ENCODE measurements around the gene XKR3. TPM values are rescaled to one million over a fixed set of nuclear protein-coding genes. Genes with fewer than 3 reads are reported as not detected.
"Not testable (repeated sequence)": the region's sequence is repeated elsewhere in the genome, so short reads cannot be mapped to it uniquely, and the experiment has no call there.

Gene XKR3
- total RNA-seq, 4 donors from 2014 or later: not detected

GRCh38 chr22:16777284-16777924 is 47.8 kb downstream of the XKR3 start:
- H3K9me3 ChIP-seq: no peaks in the 10 kb centered on the region
- H3K4me1 ChIP-seq: no peaks in the 10 kb centered on the region
- H3K27me3 ChIP-seq: no peaks in the 10 kb centered on the region
- TF ChIP-seq, protein P1, sequence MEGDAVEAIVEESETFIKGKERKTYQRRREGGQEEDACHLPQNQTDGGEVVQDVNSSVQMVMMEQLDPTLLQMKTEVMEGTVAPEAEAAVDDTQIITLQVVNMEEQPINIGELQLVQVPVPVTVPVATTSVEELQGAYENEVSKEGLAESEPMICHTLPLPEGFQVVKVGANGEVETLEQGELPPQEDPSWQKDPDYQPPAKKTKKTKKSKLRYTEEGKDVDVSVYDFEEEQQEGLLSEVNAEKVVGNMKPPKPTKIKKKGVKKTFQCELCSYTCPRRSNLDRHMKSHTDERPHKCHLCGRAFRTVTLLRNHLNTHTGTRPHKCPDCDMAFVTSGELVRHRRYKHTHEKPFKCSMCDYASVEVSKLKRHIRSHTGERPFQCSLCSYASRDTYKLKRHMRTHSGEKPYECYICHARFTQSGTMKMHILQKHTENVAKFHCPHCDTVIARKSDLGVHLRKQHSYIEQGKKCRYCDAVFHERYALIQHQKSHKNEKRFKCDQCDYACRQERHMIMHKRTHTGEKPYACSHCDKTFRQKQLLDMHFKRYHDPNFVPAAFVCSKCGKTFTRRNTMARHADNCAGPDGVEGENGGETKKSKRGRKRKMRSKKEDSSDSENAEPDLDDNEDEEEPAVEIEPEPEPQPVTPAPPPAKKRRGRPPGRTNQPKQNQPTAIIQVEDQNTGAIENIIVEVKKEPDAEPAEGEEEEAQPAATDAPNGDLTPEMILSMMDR (IDR thresholded peaks at IDR 0.05): no peak
- no peak for TF ChIP-seq POLR2A (IDR thresholded peaks at IDR 0.05)
- no peaks in the 10 kb centered on the region for H3K36me3 ChIP-seq
- H3K27ac ChIP-seq: no peak overlapping the region
- no peak for DNase-seq
- H3K4me3 ChIP-seq: no peak overlapping the region

GRCh38 chr22:16776080-16776479 is 49.1 kb downstream of the XKR3 start:
- no peaks in the 10 kb centered on the region for H3K4me1 ChIP-seq
- no peak overlapping the region for H3K27ac ChIP-seq
- TF ChIP-seq POLR2A (IDR thresholded peaks at IDR 0.05): no peak
- TF ChIP-seq, protein P1 (IDR thresholded peaks at IDR 0.05): no peak
- no peaks in the 10 kb centered on the region for H3K36me3 ChIP-seq
- no peak for DNase-seq
- no peaks in the 10 kb centered on the region for H3K27me3 ChIP-seq
- no peaks in the 10 kb centered on the region for H3K9me3 ChIP-seq
- H3K4me3 ChIP-seq: no peak overlapping the region

- H3K4me1 ChIP-seq: no peaks in the 10 kb centered on the region
- no peaks in the 10 kb centered on the region for H3K36me3 ChIP-seq
- H3K27ac ChIP-seq: no peak overlapping the region
- no peak overlapping the region for H3K4me3 ChIP-seq
- H3K9me3 ChIP-seq: no peaks in the 10 kb centered on the region
- TF ChIP-seq POLR2A (IDR thresholded peaks at IDR 0.05): no peak
- TF ChIP-seq, protein P1 (IDR thresholded peaks at IDR 0.05): no peak
- DNase-seq: no peak
- H3K27me3 ChIP-seq: no peaks in the 10 kb centered on the region
Observed at GRCh38 chr22:16774911-16775500, 50.2 kb downstream of the XKR3 start.

DNA sequence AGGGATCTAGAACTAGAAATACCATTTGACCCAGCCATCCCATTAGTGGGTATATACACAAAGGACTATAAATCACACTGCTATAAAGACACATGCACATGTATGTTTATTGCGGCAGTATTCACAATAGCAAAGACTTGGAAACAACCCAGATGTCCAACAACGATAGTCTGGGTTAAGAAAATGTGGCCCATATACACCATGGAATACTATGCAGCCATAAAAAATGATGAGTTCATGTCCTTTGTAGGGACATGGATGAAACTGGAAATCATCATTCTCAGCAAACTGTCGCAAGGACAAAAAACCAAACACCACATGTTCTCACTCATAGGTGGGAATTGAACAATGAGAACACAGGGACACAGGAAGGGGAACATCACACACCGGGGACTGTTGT is 53.6 kb downstream of the XKR3 start:
- not testable (repeated sequence) for H3K4me1 ChIP-seq, H3K36me3 ChIP-seq, H3K4me3 ChIP-seq, H3K27me3 ChIP-seq, H3K9me3 ChIP-seq, H3K27ac ChIP-seq, DNase-seq

DNA sequence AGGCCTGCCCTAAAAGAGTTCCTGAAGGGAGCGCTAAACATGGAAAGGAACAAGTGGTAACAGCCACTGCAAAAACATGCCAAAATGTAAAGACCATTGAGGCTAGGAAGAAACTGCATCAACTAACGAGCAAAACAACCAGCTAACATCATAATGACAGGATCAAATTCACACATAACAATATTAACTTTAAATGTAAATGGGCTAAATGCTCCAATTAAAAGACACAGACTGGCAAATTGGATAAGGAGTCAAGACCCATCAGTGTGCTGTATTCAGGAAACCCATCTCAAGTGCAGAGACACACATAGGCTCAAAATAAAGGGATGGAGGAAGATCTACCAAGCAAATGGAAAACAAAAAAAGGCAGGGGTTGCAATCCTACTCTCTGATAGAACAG is 57.3 kb downstream of the XKR3 start:
- H3K27ac ChIP-seq, H3K9me3 ChIP-seq, H3K4me1 ChIP-seq, H3K27me3 ChIP-seq, H3K4me3 ChIP-seq, DNase-seq, H3K36me3 ChIP-seq: not testable (repeated sequence)

- not testable (repeated sequence) for H3K9me3 ChIP-seq, H3K27me3 ChIP-seq, DNase-seq, H3K36me3 ChIP-seq, H3K4me1 ChIP-seq, H3K27ac ChIP-seq, H3K4me3 ChIP-seq
Observed at GRCh38 chr22:16762224-16762623, 63.0 kb downstream of the XKR3 start.

- not testable (repeated sequence) for H3K4me1 ChIP-seq, H3K27ac ChIP-seq, H3K4me3 ChIP-seq, H3K9me3 ChIP-seq, DNase-seq, H3K36me3 ChIP-seq, H3K27me3 ChIP-seq
Observed at GRCh38 chr22:16760416-16760815, 64.8 kb downstream of the XKR3 start.

GRCh38 chr22:16749282-16749681 is 75.9 kb downstream of the XKR3 start:
- H3K4me1 ChIP-seq, H3K4me3 ChIP-seq, H3K36me3 ChIP-seq, H3K27me3 ChIP-seq, H3K27ac ChIP-seq, DNase-seq, H3K9me3 ChIP-seq: not testable (repeated sequence)

GRCh38 chr22:16748160-16748929 is 76.9 kb downstream of the XKR3 start:
- not testable (repeated sequence) for H3K9me3 ChIP-seq, H3K27me3 ChIP-seq, H3K4me3 ChIP-seq, H3K36me3 ChIP-seq, H3K27ac ChIP-seq, DNase-seq, H3K4me1 ChIP-seq

- not testable (repeated sequence) for H3K36me3 ChIP-seq, H3K27ac ChIP-seq, H3K9me3 ChIP-seq, H3K4me1 ChIP-seq, H3K4me3 ChIP-seq, DNase-seq, H3K27me3 ChIP-seq
Observed at GRCh38 chr22:16747266-16748159, 77.7 kb downstream of the XKR3 start.

GRCh38 chr22:16734271-16734670 is 90.9 kb downstream of the XKR3 start:
- H3K27me3 ChIP-seq, DNase-seq, H3K27ac ChIP-seq, H3K9me3 ChIP-seq, H3K4me1 ChIP-seq, H3K36me3 ChIP-seq, H3K4me3 ChIP-seq: not testable (repeated sequence)

Measured in Peyer's patch (tissue), 4 donors.